Uterus (tissue), 4 donors: ENCODE results near the gene ZNF576. TPM values are rescaled to one million over a fixed set of nuclear protein-coding genes. Genes with fewer than 3 reads are reported as not detected.
A peak's percentile ranks its signal among the peaks of the same experiment; 100 is the strongest.

Experiments used
- DNase-seq, 2 donors: peaks; one replicate each; pipeline ENCODE4 v3.0.0-alpha.2; 2019 to 2020
- H3K27ac ChIP-seq, 2 donors: fragments of 200-600 bp; sonication (generic); 1 replicate in 1 of 2; 2 replicates in 1 of 2; pipeline ENCODE4 v1.5.1; 2016 to 2018
- H3K27me3 ChIP-seq, 2 donors: fragments of 200-600 bp; sonication (generic); one replicate each; pipeline ENCODE4 v1.5.1; 2018 to 2019; ENCODE audit warnings: control low read depth in 1 of 2
- H3K36me3 ChIP-seq, 2 donors: fragments of 200-600 bp; sonication (generic); one replicate each; pipeline ENCODE4 v1.5.1; 2019; ENCODE audit warnings: control low read depth in 1 of 2
- H3K4me1 ChIP-seq, 2 donors: fragments of 200-600 bp; sonication (generic); one replicate each; pipeline ENCODE4 v1.5.1; 2018 to 2019; ENCODE audit warnings: control low read depth in 1 of 2
- H3K4me3 ChIP-seq, 2 donors: fragments of 200-600 bp; sonication (generic); 1 replicate in 1 of 2; 2 replicates in 1 of 2; pipeline ENCODE4 v1.5.1; 2018 to 2019; ENCODE audit warnings: mild to moderate bottlenecking in 1 of 2
- H3K9me3 ChIP-seq, 2 donors: fragments of 200-600 bp; sonication (generic); one replicate each; pipeline ENCODE4 v1.5.1; 2019; ENCODE audit warnings: control low read depth in 1 of 2
- POLR2A ChIP-seq, 2 donors: fragments of 450-650 bp; IDR thresholded peaks; one replicate each; pipeline ENCODE4 v1.6.1; 2016; ENCODE audit warnings: antibody characterized with exemption in 2 of 2, mild to moderate bottlenecking in 1 of 2, moderate library complexity in 1 of 2
- intact Hi-C: fragments of 100-400 bp; cut with DNase I; formaldehyde crosslinking; loops from one replicate; pipeline ENCODE4 v1.15.1; 2023; ENCODE audit warnings: low total_unique reads
- total RNA-seq, 4 donors: library from RNA; depleted of rRNA in 3 of 4; stranded (reverse); fragments of >200 nt in 3 of 4; gene quantifications; one replicate each; pipeline versions ENCODE4 v1.1.0 to v1.2.4, GENCODE V29; 2014 to 2023
- TF ChIP-seq, protein P1 (sequence below), 4 experiments: fragments of 200-600 bp in 2 of 4; fragments of 450-650 bp in 2 of 4; sonication (generic) in 2 of 4; IDR thresholded peaks; one replicate each; pipeline ENCODE4 v1.5.1; 2016 to 2019; ENCODE audit warnings: antibody characterized with exemption in 4 of 4, mild to moderate bottlenecking in 2 of 4, moderate library complexity in 1 of 4
- donor health status: DM: yes; HTN: yes; CAD: no.

ZNF576 gene
- total RNA-seq, 4 donors from 2014 or later, result 2.4 to 19.0 (median 12.6) TPM

DNA sequence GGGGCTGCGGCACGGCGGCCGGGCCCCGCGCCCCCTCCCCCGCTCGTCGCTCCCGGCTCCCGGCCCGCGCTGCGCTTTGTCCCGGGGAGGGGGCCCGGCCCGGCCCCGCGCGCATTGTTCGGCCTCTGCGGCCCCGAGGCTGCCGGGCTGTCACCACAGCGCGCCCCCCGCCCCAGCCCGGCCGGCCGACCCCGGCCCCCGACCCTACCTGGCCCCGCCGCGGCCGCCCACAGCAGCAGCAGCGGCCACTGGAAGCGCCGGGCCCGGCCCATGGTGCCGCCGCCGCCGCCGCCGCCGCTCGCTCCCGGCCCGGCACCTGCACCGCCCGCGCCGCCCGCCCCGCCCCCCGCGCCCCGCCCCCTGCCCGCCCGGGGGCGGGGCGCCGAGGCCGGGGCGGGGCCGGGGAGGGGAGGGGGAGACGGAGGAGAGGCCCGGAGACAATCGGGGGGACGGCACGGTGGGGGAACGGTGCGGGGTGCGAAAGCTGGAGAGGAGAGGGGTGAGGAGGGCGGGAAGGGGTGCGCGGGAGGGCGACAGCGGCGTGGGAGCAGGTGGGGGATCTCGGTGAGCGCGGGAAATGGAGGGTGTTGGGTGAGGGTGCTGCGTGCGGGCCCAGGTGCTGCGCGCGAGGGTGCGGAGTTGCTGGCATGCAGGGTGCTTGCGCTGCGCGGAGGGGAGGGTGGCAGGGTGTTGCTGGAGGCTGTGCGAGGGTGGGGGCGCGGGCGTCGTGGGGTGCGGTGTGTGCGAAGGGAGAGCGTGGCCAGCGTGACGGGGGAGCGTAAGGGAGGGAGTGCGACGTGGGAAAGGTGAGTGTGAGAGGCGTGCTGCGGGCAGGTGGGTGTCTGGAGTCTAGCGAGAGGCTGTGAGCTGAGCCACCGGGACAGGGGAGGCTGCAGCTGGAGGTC lies 43.4 kb downstream of the ZNF576 start, which contains the start of gene CADM4:
TSS of gene CADM4 (minus strand) at position 332 of the 905 bp plus-strand sequence. CDS start at position 272, 60 bp downstream.
- Histone ChIP-seq H3K27me3 (no peaks in the 10 kb centered on the region), H3K4me1 (peaks cover 0 to 13% of the 10 kb centered on the region in 2 donors), H3K9me3 (no peaks in the 10 kb centered on the region), H3K36me3 (no peaks in the 10 kb centered on the region), H3K27ac (peak within 1 kb of the TSS; percentile 27 to 37), H3K4me3 (peak within 1 kb of the TSS; percentile 49 to 52)
- intact Hi-C loops, result no loop called here
- no peak for TF ChIP-seq POLR2A (IDR thresholded peaks at IDR 0.05)
- TF ChIP-seq, protein P1, sequence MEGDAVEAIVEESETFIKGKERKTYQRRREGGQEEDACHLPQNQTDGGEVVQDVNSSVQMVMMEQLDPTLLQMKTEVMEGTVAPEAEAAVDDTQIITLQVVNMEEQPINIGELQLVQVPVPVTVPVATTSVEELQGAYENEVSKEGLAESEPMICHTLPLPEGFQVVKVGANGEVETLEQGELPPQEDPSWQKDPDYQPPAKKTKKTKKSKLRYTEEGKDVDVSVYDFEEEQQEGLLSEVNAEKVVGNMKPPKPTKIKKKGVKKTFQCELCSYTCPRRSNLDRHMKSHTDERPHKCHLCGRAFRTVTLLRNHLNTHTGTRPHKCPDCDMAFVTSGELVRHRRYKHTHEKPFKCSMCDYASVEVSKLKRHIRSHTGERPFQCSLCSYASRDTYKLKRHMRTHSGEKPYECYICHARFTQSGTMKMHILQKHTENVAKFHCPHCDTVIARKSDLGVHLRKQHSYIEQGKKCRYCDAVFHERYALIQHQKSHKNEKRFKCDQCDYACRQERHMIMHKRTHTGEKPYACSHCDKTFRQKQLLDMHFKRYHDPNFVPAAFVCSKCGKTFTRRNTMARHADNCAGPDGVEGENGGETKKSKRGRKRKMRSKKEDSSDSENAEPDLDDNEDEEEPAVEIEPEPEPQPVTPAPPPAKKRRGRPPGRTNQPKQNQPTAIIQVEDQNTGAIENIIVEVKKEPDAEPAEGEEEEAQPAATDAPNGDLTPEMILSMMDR (IDR thresholded peaks at IDR 0.05), result no peak
- peak; percentile 33 to 36 for DNase-seq

DNA sequence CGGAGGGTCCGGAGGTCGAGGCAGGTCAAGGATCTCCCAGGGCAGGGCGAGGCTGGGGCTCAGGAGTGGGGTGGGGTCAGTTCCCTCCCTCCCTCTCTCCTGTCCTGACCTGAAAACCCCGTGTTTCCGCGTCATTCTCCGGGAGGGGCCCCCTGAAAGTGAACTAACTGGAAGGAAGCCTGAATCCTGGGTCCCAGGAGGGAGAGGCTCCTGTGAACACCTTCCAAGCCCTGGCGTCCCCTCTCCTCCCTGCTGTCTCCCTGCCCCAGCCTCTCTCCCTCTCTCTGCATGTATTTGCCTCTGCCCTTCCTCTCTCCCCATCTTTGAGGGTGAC lies 44.0 kb downstream of the ZNF576 start:
- Histone ChIP-seq H3K4me3 (peak overlapping the region; percentile 49 to 52), H3K27ac (no peak overlapping the region), H3K9me3 (no peaks in the 10 kb centered on the region), H3K36me3 (no peaks in the 10 kb centered on the region), H3K27me3 (no peaks in the 10 kb centered on the region), H3K4me1 (peaks cover 0 to 13% of the 10 kb centered on the region in 2 donors)
- DNase-seq, result no peak
- intact Hi-C loops, result no loop called here
- TF ChIP-seq POLR2A (IDR thresholded peaks at IDR 0.05), result no peak
- TF ChIP-seq, protein P1 (IDR thresholded peaks at IDR 0.05), result no peak

DNA sequence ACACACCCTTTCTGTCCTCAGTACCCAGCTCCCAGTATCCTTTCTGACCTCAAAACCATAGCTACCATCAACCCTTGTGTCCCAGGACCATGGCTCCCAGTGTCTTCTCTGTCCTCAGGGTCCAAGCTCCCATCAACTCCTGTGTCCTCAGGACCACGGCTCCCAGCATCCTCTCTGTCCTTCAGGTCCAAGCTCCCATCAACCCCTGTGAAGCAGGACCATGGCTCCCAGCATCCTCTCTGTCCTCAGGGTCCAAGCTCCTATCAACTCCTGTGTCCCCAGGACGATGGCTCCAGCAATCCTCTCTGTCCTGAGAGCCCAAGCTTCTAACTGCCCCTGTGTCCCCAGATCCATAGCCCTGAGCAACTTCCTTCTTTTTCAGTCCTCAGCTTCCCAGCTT lies 44.9 kb downstream of the ZNF576 start:
- intact Hi-C loops, result no loop called here
- no peak for DNase-seq
- H3K36me3 ChIP-seq, result no peaks in the 10 kb centered on the region
- H3K27ac ChIP-seq, result no peak overlapping the region
- H3K9me3 ChIP-seq, result no peaks in the 10 kb centered on the region
- no peaks in the 10 kb centered on the region for H3K27me3 ChIP-seq
- no peak overlapping the region for H3K4me3 ChIP-seq
- no peak for TF ChIP-seq POLR2A (IDR thresholded peaks at IDR 0.05)
- TF ChIP-seq, protein P1 (IDR thresholded peaks at IDR 0.05), result no peak
- H3K4me1 ChIP-seq, result peaks cover 0 to 13% of the 10 kb centered on the region in 2 donors

DNA sequence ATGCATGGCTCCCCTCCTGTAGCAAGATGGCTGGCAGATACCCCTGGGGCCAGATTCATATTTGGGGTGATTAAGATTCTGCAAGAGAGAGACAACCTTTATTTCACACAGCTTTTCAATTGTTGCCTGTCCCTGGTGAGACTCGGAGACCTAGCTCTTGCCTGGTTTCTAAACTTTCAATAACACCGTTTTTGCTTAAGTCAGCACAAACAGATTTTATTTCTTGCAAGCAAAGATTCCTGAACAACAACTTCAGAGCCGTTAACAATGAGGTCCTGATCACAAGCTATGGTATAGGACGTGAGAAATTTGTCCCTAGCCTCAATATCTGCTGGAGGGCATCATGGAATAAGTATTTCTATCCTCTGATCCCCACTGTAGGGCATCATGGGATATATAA lies 46.1 kb downstream of the ZNF576 start:
- Histone ChIP-seq H3K9me3 (no peaks in the 10 kb centered on the region), H3K27ac (peak overlapping the region in 1 of 2 donors; percentile 49), H3K27me3 (no peaks in the 10 kb centered on the region), H3K4me3 (no peak overlapping the region), H3K4me1 (peaks cover 0 to 13% of the 10 kb centered on the region in 2 donors), H3K36me3 (no peaks in the 10 kb centered on the region)
- intact Hi-C loops, result no loop called here
- no peak for TF ChIP-seq POLR2A (IDR thresholded peaks at IDR 0.05)
- TF ChIP-seq, protein P1 (IDR thresholded peaks at IDR 0.05), result no peak
- no peak for DNase-seq

DNA sequence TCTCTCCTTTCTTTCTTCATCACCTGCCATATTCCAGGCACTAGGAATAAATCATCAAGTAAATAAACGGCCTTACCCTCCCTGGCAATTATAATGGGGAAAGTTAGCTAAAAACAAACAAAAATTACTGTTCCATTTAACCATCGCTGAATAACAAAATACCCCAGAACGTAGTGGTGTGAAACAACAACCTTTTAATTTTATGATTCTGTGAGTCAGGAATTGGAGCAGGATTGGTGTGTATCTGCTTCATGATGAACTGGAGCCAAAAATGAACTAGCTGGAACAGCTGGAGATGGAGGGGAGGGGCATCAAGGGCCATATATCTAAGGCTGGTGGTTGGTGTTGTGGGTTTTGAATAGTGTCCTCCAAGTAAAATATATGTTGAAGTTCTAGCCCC lies 46.9 kb downstream of the ZNF576 start:
- H3K4me1 ChIP-seq, result peaks cover 0 to 13% of the 10 kb centered on the region in 2 donors
- DNase-seq, result no peak
- intact Hi-C loops, result no loop called here
- no peak overlapping the region for H3K4me3 ChIP-seq
- TF ChIP-seq, protein P1 (IDR thresholded peaks at IDR 0.05), result no peak
- no peak for TF ChIP-seq POLR2A (IDR thresholded peaks at IDR 0.05)
- H3K9me3 ChIP-seq, result no peaks in the 10 kb centered on the region
- peak overlapping the region in 1 of 2 donors; percentile 49 for H3K27ac ChIP-seq
- no peaks in the 10 kb centered on the region for H3K36me3 ChIP-seq
- H3K27me3 ChIP-seq, result no peaks in the 10 kb centered on the region
